ENCODE data around the gene DMP1.

DMP1 gene, protein sequence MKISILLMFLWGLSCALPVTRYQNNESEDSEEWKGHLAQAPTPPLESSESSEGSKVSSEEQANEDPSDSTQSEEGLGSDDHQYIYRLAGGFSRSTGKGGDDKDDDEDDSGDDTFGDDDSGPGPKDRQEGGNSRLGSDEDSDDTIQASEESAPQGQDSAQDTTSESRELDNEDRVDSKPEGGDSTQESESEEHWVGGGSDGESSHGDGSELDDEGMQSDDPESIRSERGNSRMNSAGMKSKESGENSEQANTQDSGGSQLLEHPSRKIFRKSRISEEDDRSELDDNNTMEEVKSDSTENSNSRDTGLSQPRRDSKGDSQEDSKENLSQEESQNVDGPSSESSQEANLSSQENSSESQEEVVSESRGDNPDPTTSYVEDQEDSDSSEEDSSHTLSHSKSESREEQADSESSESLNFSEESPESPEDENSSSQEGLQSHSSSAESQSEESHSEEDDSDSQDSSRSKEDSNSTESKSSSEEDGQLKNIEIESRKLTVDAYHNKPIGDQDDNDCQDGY

DNA sequence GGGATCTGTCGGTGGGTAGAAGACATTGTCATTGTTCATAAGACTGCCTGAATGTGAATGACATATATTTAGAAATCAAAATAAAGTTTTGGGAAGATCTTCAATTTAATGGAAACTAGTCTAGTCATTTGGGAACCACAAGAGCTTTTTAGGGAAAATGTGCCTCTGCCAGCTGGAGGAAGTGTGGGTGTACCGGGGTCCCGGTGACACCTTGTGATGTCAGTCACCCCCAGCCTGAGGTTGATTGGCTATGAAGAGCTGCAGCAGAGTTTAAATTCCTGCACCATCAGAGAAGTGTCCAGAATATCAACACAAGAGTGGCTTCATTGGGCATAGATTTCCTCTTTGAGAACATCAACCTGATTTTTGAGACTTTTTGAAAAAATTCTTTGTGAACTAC lies at the start of gene DMP1:
Gene DMP1, plus strand, starts transcription at position 301 of the 400 bp plus-strand sequence. CDS start 6,213 bp downstream, outside the sequence.
- no peak for DNase-seq (ENCODE audit: low read depth in 2 of 2)

DNA sequence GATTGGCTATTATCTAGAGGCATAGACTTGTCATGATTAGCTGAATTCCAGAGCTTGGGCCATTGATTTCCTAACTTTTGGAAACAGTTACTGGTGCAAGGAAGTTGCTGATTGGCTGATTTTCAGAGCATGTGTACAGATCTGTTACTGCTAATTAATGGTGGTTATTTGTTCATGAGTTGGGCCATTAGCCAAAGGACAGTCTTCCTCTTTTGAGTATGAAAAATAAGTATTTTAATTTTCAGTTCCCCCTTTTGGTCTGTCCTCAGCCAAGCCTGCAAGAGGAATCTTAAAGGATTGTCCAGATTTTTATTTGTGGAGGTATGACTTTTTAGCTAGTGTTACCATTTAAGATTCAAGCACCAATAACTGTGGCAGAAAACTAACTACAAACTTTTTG lies 48.7 kb upstream of the DMP1 start:
- DNase-seq (ENCODE audit: low read depth in 2 of 2), result no peak

DNA sequence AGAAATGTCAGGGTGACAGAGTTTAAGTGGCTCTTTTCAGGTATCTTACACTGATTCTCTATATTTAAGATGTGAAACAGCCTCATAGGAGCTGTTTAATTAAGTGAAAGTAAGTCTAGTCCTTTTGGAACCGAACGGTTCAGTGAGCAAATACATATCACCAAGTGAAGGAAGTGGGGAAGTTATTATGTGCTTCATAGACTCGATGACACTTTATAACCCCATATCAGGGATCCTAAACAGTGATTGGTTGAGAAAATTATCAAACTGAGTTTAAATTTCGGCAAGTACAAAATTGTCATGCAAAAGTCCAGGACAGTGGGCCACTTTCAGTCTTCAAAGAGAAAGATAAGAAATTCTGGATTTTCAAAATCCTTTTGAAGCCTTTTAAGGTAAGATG lies 41.9 kb upstream of the DMP1 start, which contains the start of gene DSPP:
Gene DSPP, plus strand, starts transcription at position 301 of the 400 bp plus-strand sequence. CDS start 2,380 bp downstream, outside the sequence.
- DNase-seq (ENCODE audit: low read depth in 2 of 2), result no peak

DNA sequence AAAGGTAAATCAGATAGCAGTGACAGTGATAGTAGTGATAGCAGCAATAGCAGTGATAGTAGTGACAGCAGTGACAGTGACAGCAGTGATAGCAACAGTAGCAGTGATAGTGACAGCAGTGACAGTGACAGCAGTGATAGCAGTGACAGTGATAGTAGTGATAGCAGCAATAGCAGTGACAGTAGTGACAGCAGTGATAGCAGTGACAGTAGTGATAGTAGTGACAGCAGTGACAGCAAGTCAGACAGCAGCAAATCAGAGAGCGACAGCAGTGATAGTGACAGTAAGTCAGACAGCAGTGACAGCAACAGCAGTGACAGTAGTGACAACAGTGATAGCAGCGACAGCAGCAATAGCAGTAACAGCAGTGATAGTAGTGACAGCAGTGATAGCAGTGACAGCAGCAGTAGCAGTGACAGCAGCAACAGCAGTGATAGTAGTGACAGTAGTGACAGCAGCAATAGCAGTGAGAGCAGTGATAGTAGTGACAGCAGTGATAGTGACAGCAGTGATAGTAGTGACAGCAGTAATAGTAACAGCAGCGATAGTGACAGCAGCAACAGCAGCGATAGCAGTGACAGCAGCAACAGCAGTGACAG lies 35.7 kb upstream of the DMP1 start:
- no peak for DNase-seq (ENCODE audit: low read depth in 2 of 2)

DNA sequence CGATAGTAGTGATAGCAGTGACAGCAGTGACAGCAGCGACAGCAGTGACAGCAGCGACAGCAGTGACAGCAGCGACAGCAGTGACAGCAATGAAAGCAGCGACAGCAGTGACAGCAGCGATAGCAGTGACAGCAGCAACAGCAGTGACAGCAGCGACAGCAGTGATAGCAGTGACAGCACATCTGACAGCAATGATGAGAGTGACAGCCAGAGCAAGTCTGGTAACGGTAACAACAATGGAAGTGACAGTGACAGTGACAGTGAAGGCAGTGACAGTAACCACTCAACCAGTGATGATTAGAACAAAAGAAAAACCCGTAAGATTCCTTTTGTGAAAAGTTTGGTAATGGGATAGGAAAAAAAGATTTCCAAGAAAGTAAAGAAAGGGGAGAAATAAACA lies 33.8 kb upstream of the DMP1 start:
- no peak for DNase-seq (ENCODE audit: low read depth in 2 of 2)

DNA sequence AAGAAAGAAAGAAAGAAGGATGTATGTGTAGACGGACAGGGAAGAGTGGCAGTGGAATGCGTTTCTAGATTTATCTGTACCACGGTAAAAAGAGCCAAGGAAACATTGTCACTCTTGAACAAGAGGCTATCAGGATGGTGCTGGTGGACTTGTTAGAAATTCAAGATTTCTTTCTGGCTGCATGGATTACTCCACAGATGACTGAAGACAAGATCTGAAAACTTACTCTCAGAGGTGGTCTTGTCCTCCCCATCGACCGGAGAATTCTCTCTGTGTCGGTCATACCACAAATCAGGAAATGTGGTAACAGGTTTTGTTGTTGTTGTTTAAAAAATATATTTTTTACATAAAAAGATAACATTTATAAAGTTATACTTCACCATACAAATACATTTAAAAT lies 30.0 kb upstream of the DMP1 start:
- no peak for DNase-seq (ENCODE audit: low read depth in 2 of 2)

DNA sequence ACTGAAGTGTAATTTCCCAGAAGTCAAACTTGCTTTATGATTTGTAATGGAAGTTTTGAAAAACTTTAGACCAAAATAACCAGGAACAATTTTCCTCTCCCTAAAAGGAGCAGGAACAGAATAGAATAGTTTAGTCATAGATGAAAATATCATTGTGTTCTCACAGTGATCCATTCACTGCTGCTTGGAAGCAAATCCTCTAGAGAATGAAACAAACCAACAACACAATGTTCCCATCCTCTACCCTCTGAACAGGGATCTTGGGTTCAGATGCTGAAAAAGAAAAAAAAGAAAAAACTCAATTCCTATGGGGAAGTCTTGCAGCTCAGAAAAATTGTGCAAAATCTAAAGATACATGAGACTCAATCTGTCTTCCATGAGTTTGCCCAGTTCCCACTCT lies 29.6 kb upstream of the DMP1 start:
- DNase-seq (ENCODE audit: low read depth in 2 of 2), result no peak

DNA sequence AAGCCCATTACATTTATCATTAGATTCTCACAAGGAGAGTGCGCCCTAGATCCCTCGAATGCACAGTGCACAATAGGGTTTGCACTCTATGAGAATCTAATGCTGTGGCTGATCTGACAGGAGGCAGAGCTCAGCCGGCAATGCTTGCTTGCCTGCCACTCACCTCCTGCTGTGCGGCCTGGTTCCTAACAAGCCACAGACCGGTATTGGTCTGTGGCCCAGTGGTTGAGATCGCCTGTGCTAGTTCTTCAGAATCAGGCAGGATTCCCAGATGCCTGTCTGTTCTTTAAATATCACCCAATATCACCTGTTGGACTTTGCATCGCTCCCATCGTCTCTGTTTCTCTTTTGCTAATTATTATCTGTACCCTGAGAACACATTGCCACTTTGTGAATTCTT lies 27.8 kb upstream of the DMP1 start:
- no peak for DNase-seq (ENCODE audit: low read depth in 2 of 2)

DNA sequence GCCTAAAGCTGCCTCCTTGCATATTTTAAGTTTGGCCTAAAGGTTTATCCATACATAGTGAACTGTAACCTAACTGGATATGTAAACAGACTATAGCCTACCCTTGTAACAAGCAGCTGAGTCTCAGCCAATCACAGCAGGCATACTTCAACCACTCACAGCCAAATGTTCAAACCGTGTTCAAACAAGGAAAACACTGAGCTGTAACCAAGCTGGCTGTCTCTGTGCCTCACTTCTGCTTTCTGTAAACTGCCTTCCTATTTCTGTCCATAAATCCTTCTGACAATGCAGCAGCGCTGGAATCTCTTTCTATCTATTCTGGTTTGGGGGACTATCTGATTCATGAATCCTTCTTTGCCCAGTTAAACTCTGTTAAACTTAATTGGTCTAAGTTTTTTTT lies 25.4 kb upstream of the DMP1 start:
- DNase-seq (ENCODE audit: low read depth in 2 of 2), result no peak

DNA sequence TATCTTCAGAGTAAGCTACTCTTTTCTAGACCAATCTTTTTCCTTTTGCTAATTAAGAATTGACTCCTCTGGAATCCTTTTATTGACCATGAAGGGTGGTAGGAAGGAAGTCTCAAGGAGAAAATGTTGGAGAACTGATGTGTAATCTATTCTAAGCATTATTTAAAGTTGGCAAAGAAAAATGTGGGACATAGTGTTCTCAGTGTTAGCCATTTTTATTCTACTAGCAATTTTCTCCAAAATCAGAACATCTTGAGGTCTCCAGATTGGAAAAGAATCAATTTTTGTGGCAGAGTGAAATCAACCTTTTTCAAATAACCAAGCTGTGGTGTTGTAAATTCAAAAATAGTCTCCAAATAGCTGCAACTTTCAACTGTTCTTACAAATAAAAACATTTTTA lies 18.4 kb upstream of the DMP1 start:
- no peak for DNase-seq (ENCODE audit: low read depth in 2 of 2)

DNA sequence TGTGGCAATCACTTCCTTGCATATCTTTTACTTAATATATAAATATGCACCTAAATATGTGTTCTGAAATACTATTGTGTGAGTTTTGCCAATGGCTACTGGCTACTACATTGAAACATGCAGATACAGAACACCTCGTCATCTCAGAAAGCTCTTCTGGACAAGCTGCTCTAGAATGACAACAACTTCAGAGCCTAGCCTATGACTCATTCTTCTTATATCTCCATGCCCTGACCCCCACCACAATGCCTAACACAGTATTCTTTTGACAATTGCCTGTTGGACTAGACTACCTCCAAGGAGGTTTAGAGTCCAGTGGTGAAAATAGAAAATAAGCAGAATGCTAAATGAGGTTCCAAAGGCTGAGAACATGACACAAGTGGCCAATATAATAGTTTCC lies 17.6 kb upstream of the DMP1 start:
- no peak for DNase-seq (ENCODE audit: low read depth in 2 of 2)

DNA sequence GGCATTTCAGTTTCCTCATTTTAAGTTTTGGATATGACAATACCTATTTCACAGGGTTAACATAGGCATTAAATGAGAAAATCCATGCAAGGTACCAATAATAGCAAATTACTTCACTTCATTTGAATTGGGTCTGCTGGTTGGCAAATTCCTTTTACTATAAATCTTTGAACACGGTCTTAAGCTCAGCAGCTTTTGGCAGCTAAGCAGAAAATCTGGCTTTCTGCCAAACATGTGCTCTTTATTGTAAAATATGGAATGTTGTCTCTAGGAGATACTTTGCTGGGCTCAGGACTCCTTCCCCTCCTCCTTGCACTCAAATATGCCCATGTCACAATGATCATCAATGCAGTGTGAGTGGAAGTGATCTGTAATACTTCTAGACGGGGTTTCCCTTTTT lies 16.8 kb upstream of the DMP1 start:
- DNase-seq (ENCODE audit: low read depth in 2 of 2), result no peak

DNA sequence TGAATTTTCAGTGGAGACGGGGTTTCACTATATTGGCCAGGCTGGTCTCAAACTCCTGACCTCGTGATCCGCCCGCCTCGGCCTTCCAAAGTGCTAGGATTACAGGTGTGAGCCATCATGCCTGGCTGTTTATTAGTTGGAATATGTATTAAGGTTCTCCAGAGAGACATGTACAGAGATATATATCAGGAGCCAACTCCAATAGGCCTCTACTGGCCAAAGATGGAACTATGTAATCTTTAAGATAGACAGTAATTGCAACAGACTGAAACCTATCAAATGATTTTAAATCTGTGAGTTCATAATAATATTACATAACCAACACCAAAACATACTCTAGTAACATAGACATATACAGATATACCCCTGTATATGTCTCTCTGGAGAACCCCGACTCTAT lies 5.8 kb upstream of the DMP1 start:
- DNase-seq (ENCODE audit: low read depth in 2 of 2), result no peak

DNA sequence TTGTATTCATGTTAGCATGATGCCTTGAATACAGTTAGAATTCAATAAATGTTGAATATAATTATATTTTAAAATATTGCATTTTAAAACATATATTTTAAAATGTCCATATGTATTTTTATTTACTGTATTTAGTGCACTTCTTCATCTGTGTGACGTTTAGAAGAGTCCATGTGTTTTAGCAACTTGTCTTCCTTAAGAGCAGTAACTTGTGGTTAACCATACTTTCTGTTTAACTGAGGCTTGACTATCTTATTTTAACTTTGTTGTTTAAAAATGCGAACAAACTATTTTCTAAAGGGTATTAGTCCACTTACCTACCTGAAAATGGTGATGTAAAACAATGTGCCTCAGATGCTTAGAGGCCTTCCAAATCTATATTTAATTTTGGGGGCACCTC lies 858 bp downstream of the DMP1 start:
- DNase-seq (ENCODE audit: low read depth in 2 of 2), result no peak

DNA sequence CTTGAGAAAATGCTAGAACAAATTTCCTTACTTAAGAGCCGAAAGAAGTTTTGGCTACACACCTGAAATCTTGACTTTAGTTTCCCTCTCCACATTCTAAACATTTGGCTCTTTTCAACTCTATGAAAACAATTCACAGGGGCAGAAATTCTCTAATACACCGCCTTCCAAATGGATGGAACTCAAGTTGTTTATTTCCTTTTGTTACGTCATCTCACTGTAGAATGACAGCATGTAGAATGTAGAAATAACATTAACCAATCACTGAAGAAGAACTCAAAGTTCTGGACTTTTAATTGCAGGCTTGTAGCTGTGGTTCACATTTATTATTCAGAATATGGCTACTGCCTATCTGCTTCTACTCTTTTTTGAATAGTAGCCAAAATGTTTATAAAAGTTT lies 1.9 kb downstream of the DMP1 start:
- no peak for DNase-seq (ENCODE audit: low read depth in 2 of 2)

DNA sequence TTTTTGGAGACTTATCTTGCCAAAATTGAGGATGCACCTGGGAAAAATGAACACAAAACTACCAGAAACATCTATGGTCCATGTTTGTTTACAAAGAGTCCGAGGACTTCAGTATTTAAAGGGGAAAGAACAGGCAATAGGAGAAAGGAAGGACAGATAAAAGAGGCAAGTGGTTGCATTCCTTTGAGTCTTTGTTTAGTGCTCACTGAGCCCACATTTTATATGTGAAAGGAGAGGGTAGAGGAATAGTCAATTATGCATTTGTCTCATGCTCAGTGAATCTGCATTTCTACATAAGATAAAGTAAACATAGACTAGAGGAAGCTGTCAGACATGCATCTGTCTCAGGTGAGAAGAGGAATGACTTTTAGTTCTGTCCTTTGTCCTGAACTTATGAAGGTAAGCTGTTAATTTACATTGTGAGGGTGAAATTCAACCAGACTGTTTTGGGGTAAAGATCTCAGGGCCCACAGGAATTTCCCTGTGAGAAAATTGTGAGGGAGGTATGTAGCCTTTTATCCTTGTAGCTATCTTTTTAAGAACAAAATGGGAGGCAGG lies 4.5 kb downstream of the DMP1 start:
- DNase-seq (ENCODE audit: low read depth in 2 of 2), result no peak

DNA sequence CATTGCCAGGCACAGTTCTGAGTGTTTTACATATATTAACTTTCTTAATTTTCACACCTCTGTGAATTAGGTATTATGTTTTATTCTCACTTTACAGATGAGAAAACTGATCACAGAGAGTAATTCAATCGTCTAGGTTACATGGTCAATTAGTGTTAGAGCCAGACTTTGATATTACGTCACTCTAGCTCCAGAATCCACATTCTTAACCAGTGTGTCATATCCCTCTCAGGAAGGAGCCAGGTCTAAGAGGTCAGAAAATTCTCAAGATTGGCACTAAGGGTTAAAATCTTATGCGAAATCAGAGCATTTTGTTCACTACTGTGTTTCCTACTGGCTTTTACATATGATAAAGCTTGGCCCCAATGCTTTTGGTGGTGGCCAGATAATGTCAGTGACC lies 7.4 kb downstream of the DMP1 start:
- DNase-seq (ENCODE audit: low read depth in 2 of 2), result no peak

DNA sequence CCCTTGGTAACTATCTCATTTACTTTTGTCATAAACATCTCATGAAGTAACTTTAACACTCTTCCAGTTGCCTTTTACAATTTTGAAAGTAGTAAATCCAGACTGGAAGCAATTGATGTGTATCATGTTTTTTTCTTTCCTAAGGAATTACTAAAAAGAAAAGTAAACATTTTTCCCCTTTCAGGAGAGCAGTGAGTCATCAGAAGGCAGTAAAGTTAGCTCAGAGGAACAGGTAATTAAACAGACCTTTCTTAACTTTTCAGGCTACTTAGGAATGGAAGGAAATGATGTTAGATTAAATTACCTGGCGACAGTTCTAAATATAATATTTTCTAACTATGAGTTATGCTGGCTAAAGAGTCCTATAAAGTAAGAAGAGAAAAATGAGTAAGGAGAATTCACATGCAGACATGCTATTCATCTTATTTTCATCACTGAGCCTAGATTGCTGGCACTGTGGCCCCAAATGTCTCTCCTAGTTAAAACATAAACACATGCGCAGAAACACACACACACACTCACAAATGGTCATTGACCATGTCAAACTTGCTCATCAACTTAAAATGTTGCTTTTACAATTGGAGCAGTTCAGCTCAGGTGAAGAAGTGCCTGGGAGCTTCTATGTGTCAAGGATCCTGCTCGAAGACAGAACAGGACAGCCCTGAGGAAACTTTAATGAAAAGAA lies 9.3 kb downstream of the DMP1 start:
- DNase-seq (ENCODE audit: low read depth in 2 of 2), result no peak

DNA sequence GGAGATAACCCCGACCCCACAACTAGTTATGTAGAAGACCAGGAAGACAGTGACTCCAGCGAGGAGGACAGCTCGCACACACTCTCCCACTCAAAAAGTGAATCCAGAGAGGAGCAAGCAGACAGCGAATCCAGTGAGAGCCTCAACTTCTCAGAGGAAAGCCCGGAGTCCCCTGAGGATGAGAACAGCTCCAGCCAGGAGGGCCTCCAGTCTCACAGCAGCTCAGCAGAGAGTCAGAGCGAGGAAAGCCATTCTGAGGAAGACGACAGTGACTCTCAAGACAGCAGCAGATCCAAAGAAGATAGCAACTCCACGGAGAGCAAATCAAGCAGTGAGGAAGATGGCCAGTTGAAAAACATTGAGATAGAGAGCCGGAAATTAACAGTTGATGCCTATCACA lies 12.8 kb downstream of the DMP1 start:
- DNase-seq (ENCODE audit: low read depth in 2 of 2), result no peak

DNA sequence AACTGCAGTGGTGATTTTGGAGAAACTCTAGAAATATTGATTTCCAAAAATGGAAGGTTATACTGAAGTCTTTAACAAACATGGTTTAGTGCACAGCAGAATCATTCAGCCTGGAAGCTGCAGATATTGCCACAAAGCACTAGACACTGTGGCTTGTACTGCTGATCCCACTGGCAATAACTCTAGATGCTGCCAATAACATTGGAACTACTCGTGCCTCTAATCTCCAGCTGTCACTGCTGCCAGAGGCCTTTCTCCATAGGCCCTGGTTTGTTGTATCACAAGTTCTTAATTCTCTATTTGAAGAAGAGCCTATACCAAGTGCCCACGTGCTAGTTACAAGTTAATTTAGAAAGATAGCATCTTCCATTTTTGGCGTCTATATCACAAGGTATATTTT lies 19.3 kb downstream of the DMP1 start:
- DNase-seq (ENCODE audit: low read depth in 2 of 2), result no peak

DNA sequence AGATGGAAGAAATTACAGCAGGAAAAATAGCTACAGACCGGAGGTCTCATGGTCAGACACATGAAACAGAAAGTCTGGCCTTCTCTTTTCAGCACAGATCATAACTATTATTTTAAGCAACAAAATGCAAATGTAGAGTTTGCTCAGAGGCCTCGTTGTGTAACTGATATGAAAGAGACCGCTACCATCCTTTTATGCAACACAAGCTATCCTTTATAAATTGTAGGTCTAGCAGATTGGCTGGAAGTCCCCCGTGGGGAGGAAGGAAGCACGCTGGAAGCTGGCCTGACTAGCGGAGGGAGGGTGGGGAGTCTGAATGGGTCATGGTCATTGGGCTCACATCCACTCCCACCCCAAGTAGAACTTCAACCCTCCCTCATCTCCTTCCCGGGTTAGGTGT lies 27.7 kb downstream of the DMP1 start:
- no peak for DNase-seq (ENCODE audit: low read depth in 2 of 2)

DNA sequence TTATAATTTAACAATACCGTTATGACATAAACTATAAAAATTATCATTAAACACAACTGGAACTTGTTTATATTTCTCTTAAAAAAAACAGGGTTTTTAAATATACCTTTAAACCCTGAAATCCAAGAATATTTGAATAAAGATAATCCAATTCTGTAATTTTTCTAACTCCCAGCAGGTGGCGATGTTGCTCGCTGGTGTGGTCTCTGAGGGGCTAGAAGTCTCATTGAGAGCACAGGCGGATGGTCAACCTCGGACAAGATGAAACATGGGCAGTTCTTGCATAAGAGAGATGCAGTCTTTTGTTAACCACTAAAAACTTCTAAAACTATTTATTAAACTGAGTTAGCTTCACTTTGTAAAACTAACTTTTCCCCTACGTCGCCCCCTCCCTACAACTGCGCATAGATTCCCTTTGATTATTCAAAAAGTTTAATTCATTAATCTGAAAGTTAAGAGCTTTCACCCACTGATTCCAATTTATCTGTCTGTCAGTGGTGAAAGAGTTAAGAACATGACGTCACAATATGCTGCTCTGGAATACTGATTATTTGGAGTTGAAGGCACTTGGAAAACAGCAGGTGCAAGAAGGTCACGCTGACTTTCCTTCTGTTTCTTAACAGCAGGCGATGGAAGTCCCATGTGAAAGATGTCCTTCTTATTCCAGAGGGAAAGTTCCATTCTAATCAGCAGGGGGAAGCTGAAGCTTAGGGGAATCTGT lies 29.5 kb downstream of the DMP1 start:
- DNase-seq (ENCODE audit: low read depth in 2 of 2), result peak in 1 of 2 donors; percentile 2

All from stimulated activated CD8-positive, alpha-beta memory T cell treated with anti-CD3 and anti-CD28 coated beads, Interleukin-7, amount 100 ng/mL, for 1 hour (primary cell).